Measurements from ENCODE around the gene SLC25A3.
A peak's percentile ranks its signal among the peaks of the same experiment; 100 is the strongest.
"Not testable (repeated sequence)": the region's sequence is repeated elsewhere in the genome, so short reads cannot be mapped to it uniquely, and the experiment has no call there.

Gene SLC25A3

GRCh38 chr12:98594050-98594835 lies 757 bp downstream of the SLC25A3 start:
- DNase-seq (ENCODE audit: low spot score): no peak

GRCh38 chr12:98595243-98595988 lies 1.9 kb downstream of the SLC25A3 start:
- DNase-seq (ENCODE audit: low spot score): peak; percentile 30

- not testable (repeated sequence) for DNase-seq (ENCODE audit: low spot score)
Measured at GRCh38 chr12:98597313-98597712, 3.8 kb downstream of the SLC25A3 start.

- DNase-seq (ENCODE audit: low spot score): no peak
Measured at GRCh38 chr12:98601924-98602323, 8.4 kb downstream of the SLC25A3 start.

DNA sequence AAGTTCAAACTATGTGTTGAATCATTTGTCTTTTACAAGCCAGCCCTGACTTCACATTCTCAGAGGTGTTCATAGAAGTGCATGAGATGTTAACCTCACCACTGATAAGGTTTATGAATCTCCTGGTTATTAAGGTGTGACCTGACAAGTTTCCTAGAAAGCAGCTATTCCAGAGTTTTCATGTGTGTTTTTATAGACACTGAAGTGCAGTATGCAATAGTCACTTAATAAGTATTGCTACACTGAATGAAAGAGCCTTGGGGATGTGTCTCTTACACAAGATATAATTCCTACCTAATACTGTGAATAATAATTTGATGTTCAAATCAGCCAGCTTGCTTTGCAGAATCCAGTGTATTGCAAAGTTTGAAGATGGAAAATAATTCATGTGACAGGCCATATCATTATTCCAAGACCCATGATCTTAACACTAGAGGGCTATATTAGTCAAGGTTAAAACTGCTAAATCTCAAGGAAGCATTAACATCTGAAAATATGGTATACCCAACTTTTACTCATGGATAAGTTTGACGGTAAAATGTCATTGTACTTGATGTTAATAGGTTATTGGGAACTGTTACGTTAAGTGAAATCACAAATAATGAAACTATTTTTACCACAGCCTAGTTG lies 13.0 kb downstream of the SLC25A3 start:
- no peak for DNase-seq (ENCODE audit: low spot score)

GRCh38 chr12:98610596-98610995 lies 17.1 kb downstream of the SLC25A3 start:
- no peak for DNase-seq (ENCODE audit: low spot score)

- DNase-seq (ENCODE audit: low spot score): no peak
Measured at GRCh38 chr12:98612696-98613334, 19.3 kb downstream of the SLC25A3 start.

DNA sequence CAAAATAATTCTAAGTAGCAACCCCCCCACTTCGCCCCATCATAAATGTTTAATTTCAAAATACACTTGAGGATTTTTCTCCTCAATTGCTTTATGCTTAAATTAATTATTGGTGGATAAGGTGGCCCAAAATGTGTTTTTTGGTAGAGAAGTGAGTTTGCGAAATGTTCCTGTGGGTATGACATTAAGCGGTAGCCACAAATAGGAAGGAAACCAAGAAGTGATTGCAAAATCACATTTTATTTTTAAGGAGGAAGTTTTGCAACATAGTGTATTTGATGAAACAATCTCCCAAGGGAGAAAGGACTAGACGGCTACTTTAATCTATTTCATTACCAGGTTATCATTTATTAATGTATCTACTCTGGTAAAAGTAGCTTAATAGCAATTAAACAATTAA lies 25.5 kb downstream of the SLC25A3 start:
- no peak for DNase-seq (ENCODE audit: low spot score)

DNA sequence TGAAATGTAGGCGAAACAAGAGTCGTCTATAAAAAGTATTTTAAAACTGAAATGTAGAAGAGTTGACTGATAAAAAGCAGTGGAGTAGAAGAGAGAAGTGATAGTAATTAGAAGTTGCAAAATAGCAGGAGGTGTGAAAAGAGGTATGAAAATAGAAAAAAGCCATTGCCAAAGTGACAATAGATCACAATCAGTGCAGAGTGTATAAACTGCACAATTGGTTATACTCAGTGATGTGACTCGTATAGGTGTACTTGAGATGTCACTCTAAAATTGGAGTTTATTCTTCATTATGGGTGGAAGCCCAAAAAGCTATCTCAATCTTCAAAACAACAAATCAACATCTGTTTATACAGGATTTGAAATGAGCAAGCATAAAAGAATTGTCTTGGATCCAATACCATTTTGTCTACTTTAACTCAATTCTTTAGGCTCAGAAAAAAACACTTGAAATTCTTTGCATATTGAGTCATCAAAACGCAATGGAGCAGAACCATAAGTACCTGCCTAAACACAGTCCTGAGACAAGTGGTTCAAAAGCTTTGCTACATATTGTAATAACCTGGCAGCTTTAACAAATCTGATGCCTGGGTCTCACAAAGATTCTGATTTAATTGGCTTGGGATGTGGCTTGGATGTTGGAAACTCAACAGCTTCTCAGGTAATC lies 42.3 kb downstream of the SLC25A3 start:
- DNase-seq (ENCODE audit: low spot score): no peak

GRCh38 chr12:98637068-98637467 lies 43.6 kb downstream of the SLC25A3 start:
- no peak for DNase-seq (ENCODE audit: low spot score)

GRCh38 chr12:98638009-98638408 lies 44.5 kb downstream of the SLC25A3 start:
- no peak for DNase-seq (ENCODE audit: low spot score)

GRCh38 chr12:98639491-98639890 lies 46.0 kb downstream of the SLC25A3 start:
- DNase-seq (ENCODE audit: low spot score): no peak

GRCh38 chr12:98642801-98643200 lies 49.3 kb downstream of the SLC25A3 start:
- DNase-seq (ENCODE audit: low spot score): not testable (repeated sequence)

GRCh38 chr12:98644433-98644711 lies 50.9 kb downstream of the SLC25A3 start:
- no peak for DNase-seq (ENCODE audit: low spot score)

GRCh38 chr12:98644712-98645571 lies 51.5 kb downstream of the SLC25A3 start, which contains the start of the genes APAF1 and IKBIP:
Gene APAF1 (plus strand): TSS chr12:98645290. CDS start chr12:98648360, 3,070 bp downstream.
Gene IKBIP (minus strand): TSS chr12:98644788. CDS start chr12:98644701, 87 bp downstream.
- peak; percentile 97 for DNase-seq (ENCODE audit: low spot score)

- no peak for DNase-seq (ENCODE audit: low spot score)
Measured at GRCh38 chr12:98645572-98646067, 52.1 kb downstream of the SLC25A3 start.

DNA sequence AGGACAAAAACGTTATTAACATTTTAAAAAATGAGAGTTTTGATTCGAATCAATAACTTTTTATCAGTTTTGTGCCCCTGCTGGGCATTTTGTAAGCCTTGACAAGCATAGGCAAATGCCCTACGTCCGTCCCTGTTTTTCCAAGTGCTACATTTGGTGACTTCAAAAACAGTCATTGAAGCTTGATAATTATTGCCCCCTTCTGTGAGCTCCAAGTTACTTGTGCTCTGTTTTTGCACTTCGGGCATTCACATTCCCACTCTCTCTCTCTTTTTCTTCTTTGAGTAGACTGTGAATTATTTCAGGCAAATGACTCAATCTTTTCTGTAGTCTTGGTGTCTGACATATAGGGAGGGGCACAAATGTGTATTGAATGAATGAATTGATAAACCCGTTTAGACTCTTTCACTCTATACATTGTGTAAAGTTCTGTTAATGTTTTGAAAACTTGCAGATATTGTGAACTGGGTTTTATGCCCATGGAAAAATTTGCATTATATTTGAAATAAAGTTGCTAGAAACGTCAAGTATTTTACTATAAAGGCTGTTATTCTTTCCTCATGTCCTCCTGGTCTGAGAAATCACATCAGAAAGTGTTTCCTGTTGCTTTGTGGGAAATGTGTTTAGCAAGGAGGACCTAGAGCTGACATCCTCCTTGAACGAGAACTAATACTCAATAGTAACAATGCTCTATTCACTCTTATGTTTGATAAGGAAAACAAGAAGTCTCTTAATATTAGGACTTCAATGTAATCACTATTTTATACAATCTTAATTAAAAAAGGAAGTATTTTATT lies 53.0 kb downstream of the SLC25A3 start:
- no peak for DNase-seq (ENCODE audit: low spot score)

GRCh38 chr12:98651328-98651727 lies 57.8 kb downstream of the SLC25A3 start:
- DNase-seq (ENCODE audit: low spot score): no peak

DNA sequence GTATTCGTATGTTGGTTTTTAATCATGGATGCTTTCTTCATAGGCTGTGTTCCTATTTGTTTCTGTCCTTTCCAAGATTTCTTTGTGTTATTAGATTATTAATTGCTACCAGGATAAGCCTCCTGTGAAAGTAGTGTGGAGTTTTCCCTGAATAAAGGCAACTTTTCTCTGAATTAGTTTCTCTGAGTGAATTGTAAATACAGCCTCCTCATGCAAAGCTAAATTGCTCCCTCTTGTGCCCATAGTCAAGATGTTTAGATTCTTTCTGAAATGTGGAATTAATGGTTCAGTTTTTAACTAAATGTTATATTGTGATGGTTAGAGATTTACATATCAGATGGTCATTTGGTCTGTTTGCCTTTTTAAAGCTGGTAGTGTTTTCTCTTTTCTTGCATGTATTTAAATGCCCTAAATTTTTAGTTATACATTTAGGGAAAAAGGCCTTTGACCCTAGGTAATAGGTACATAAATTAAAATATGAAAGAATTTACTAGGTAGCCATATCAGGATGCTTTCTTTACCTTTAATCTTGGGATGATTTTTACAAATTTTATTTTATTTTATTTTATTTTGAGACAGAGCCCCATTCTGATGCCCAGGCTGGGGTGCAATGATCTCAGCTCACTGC lies 60.5 kb downstream of the SLC25A3 start:
- DNase-seq (ENCODE audit: low spot score): peak; percentile 55
